ENCODE data around the gene SLC6A4.
"Not testable (repeated sequence)": the region's sequence is repeated elsewhere in the genome, so short reads cannot be mapped to it uniquely, and the experiment has no call there.

Gene SLC6A4

GRCh38 chr17:30238003-30238344, 2.5 kb upstream of the SLC6A4 start:
- no peak for DNase-seq

DNA sequence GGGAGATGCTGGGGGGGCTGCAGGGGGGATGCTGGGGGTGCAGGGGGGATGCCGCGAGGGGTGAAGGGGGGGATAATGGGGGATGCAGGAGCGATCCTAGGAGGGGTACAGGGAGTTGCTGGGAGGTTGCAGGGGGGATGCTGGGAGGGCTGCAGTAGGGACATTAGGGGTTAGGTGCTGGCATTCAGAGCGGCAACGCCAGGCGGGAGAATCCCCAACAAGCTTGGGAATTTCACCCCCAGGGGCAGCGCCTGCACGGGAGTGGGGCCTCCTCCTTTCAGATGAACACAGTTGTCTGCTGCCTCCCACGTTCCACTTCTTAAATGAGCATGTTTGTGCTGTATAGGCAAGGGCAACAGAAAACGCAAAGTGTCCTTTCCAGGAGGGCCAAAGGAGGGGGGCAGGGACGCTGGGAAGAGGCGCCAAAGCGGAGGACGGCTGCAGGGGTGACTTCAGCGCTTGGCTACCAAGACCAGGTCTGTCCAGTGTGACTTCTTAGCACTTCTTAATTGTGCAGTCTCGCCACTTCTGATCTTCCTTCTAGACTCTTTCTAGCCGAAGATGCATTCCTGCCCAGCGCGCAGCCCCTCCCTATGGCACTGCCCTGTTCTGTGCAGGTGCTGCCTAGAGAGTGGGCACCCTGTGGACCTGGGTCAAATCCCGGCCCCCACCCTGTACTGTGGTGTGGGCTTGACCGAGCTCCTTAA, 2.0 kb upstream of the SLC6A4 start:
- DNase-seq: no peak

DNA sequence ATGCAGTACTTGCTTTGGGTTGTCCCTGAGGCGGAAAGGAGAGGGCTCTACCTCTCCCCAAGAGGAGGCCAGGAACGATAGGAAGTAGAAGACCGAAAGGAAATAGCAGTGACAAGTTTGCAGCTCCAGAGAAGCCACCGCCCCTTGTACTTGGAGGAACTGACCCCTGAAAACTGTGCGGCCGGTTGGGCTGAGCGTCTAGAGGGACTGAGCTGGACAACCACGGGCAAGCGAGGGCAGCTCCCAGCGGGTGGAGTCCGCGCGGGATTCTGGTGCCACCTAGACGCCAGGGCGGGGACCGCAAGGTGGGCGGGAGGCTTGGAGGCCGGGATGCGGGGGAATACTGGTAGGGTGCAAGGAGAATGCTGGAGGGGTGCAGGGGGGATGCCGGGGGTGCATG, 1.3 kb upstream of the SLC6A4 start:
- DNase-seq: peak; percentile 47

DNA sequence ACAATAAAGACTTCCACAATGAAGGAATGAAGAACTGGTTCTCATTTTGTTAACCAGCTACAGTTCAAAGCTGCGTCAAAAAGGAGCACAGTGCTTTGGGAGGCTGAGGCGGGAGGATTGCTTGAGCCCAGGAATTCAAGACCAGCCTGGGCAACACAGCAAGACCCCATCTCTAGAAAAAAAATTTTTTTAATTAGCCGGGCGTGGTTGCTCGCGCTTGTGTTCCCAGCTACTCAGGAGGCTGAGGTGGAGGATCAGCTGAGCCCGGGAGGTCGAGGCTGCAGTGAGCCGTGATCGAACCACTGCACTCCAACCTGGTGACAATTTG, 764 bp upstream of the SLC6A4 start:
- no peak for DNase-seq

- no peak for DNase-seq
Measured at GRCh38 chr17:30234964-30235363, 533 bp downstream of the SLC6A4 start.

DNA sequence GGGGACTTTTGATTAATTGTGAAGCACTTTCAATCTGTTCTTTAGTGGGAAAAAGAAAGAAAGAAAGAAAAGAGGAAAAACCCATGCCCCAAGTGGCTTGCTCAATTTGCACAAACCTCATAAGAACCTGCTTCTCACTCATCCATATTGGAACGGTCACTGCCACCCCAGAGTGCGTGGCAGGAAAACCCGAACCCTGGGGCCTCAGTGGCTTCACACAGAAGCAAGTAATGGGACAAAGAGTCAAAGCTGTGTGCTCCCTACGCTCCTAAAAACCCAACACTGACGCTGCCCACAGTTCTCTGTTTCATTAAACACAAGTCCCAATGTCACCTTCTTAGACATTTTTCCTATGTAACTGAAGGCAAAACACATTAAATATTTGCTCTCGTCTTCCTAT, 1.2 kb downstream of the SLC6A4 start:
- DNase-seq: no peak

DNA sequence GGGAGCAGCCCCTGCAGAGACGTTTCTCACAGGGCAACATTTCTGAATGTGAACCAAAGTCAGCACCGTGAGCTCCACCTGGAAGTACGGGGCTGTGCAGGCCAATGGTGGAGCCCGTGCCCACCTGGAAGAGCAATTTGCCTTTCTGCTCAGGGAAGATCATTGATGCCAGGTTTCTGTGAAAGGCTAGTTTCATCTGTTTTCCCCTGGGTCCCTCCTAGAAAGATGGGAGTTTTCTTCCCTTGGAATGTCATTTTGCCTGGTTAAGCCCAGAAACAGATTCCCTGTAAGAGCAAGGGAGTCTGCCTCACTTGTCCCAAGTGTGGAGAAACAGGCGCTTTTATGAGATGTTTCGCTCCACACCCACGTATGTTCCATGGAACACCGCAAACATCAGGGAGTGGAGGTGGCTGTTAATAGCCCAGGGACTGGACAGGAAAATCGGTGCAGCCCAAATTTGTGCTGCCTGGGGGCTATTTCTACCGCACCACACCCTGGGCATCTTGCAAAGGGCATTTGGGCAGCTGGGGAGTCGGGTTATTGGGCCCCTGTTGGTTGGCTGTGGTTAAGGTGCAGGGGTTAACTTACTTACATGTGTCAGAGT, 2.6 kb downstream of the SLC6A4 start:
- no peak for DNase-seq

GRCh38 chr17:30232015-30232823, 3.3 kb downstream of the SLC6A4 start:
- DNase-seq: no peak

DNA sequence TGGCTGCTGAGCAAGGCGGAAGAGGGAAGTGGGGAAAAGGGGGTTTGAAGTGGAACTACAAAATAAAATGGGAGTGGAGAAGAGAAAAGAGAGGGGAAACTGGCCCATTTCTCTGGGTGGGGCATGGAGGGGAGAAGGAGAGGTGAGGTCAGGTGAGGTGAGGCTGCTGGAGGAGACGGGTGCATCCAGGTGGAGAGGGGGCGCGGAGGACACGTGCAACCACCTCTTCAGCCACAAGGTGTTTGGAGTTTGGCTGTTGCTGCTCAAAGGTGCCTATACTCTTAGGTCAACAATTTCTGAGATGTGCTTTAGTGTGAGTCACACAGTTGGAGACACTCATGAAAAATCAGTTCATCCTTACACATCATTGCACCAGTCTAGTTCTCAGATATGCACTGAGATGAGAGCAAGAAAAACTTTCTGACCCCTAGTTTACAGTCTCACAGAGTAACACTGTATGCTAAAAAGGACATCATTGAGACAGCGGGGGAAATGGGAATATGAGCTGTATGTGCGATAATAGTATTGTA, 4.8 kb downstream of the SLC6A4 start:
- DNase-seq: no peak

GRCh38 chr17:30230009-30230408, 5.5 kb downstream of the SLC6A4 start:
- not testable (repeated sequence) for DNase-seq

GRCh38 chr17:30229012-30229411, 6.5 kb downstream of the SLC6A4 start:
- no peak for DNase-seq

DNA sequence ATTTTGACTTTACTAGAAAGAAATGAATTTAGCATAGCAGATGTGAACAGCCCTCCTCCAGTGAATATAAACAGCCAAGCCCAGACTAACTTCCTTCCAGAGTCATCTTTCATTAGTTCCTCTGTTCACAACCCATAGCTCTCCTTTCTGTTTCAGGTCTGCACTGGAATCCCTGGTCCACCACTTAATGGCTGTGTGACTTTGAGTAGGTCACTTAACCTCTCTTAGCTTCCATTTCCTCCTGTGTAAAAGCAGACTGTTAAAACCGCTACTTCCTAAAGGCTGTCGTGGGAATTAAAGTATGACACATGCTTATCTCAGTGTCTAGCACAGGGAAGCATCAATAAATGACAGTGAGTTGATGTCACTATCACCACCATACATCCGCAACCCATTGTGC, 7.5 kb downstream of the SLC6A4 start:
- DNase-seq: no peak

DNA sequence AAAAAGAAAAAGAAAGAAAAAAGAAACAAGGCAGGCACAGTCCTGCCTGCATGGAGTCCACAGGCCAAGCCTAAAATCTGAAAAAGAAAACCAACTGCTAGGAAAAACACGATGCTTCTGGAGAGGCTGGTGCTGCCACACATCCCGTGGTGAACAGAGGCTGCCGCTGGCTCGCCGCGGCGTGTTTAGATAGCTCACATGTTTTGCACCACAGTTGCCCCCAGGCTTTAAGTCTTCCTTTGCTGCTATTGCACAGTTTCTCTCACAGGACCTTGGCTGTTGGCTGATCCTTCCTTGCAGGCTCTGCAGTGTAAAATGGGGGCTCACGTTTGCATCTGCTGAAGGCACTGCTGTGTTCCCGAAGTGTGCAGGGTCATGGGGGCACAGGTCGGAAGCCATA, 8.6 kb downstream of the SLC6A4 start:
- no peak for DNase-seq

- DNase-seq: no peak
Measured at GRCh38 chr17:30225919-30226553, 9.5 kb downstream of the SLC6A4 start.

GRCh38 chr17:30225112-30225511, 10.4 kb downstream of the SLC6A4 start:
- DNase-seq: no peak

GRCh38 chr17:30224419-30224960, 11.0 kb downstream of the SLC6A4 start:
- DNase-seq: no peak

DNA sequence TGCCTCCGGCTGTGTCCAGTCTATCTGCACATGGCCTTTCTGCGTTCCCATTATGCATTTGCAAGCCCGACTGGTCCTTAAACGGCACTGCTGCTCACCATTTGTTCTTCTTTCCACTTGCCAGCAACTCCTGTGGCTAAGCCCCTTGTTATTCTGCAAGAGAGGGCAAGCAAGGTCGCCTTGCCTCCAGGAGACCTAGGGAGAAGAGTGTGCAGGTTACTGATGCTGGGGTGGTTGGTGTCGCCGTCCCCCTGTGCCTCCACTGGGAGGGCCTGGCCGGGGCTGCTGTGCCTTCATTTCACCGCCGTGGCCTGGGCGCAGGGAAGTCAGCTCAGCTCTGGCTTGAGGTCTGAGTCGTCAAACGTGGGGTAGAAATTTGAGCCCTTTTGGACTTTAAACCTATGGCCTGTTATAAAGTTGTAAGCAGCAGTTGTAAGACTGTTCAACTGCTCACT, 12.7 kb downstream of the SLC6A4 start:
- no peak for DNase-seq

GRCh38 chr17:30222251-30222650, 13.2 kb downstream of the SLC6A4 start:
- no peak for DNase-seq

GRCh38 chr17:30221346-30221745, 14.2 kb downstream of the SLC6A4 start:
- DNase-seq: no peak

- no peak for DNase-seq
Measured at GRCh38 chr17:30220414-30220813, 15.1 kb downstream of the SLC6A4 start.

DNA sequence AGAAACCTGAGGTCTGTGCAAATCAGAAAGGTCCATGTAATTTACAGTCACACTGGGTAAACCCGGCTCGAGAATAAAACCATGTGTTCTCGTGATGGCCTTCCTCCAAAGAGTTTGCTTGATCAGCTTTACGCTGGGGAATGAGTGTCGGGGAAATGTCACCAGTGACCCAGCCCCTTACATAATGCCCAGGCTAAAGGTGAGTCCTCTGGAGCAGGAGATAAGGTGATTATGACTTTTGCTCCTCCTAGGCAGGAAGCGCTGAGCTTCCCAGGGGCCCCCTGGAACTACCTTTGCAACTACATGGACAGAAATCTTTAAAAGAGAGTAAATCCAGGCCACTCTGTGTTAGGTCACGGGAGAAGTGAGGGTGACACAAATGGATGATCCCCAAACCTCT, 15.7 kb downstream of the SLC6A4 start:
- DNase-seq: no peak

GRCh38 chr17:30219315-30219714, 16.2 kb downstream of the SLC6A4 start:
- DNase-seq: no peak

GRCh38 chr17:30218799-30219198, 16.7 kb downstream of the SLC6A4 start:
- DNase-seq: no peak
